GM18858 (cell line): ENCODE data around the gene PLCB3.

ENCODE experiments used
- ATAC-seq: cut with Tn5 transposase; IDR thresholded peaks from one replicate; pipeline ENCODE4 v1.9.1; 2021; ENCODE audit not compliant: unreplicated experiment

PLCB3 gene

DNA sequence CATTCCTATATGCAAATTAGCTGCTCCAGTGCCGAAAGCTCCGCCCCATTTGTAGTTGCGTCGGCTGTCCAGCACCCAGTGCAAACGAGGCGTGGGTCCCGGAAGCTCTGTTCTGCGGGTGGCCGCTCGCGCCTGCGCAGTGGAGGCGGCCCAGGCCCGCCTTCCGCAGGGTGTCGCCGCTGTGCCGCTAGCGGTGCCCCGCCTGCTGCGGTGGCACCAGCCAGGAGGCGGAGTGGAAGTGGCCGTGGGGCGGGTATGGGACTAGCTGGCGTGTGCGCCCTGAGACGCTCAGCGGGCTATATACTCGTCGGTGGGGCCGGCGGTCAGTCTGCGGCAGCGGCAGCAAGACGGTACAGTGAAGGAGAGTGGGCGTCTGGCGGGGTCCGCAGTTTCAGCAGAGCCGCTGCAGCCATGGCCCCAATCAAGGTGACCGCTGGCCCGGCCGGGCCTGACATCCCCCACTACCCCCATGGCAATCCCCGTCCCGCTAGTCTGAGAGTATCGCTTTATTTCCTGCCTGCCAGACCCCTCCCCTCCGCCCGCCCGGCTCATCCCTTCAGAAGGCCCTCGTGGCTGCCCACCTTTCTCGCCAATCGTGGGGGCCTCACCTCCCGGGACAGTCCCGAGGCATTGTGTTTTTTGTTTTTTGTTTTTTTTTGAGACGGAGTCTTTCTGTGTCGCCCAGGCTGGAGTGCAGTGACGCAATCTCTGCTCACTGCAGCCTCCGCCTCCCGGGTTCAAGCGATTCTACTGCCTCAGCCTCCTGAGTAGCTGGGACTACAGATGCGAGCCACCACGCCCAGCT, 66.8 kb downstream of the PLCB3 start, which contains the start of gene PRDX5:
PRDX5 (plus strand) TSS at position 161 of the 805 bp plus-strand sequence; CDS start at position 256, 95 bp downstream.
- ATAC-seq: peak; percentile 63
